ENCODE data around the gene LHFPL3.

Gene LHFPL3

DNA sequence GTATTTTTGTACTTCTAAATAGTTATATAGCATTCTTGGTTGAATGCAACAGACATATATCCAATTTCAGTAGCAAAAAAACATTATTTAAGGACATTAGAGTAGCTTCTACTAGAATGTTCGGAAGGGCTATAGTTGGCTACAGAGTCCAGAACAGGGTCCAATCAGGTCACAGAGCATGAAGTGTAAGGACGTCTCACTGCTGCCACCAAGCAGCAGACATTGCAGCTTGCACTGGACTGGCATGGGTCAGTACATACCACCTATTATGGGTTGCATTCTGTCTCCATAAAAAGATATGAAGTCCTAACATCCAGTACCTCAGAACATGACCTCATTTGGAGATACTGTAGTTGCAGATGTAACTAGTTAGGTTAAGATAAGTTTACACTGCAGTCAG, 87.3 kb downstream of the LHFPL3 start:
- Histone ChIP-seq H3K36me3 (no peaks in the 10 kb centered on the region), H3K4me1 (no peaks in the 10 kb centered on the region), H3K27me3 (no peaks in the 10 kb centered on the region), H3K9me3 (no peaks in the 10 kb centered on the region), H3K4me3 (no peak overlapping the region), H3K27ac (no peak overlapping the region)
- no peak for DNase-seq
- TF ChIP-seq, protein P1, sequence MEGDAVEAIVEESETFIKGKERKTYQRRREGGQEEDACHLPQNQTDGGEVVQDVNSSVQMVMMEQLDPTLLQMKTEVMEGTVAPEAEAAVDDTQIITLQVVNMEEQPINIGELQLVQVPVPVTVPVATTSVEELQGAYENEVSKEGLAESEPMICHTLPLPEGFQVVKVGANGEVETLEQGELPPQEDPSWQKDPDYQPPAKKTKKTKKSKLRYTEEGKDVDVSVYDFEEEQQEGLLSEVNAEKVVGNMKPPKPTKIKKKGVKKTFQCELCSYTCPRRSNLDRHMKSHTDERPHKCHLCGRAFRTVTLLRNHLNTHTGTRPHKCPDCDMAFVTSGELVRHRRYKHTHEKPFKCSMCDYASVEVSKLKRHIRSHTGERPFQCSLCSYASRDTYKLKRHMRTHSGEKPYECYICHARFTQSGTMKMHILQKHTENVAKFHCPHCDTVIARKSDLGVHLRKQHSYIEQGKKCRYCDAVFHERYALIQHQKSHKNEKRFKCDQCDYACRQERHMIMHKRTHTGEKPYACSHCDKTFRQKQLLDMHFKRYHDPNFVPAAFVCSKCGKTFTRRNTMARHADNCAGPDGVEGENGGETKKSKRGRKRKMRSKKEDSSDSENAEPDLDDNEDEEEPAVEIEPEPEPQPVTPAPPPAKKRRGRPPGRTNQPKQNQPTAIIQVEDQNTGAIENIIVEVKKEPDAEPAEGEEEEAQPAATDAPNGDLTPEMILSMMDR (IDR thresholded peaks at IDR 0.05): no peak
- intact Hi-C loops (cut with DNase I; ENCODE audit: low total_unique reads): no loop called here

- TF ChIP-seq, protein P1 (IDR thresholded peaks at IDR 0.05): no peak
- Histone ChIP-seq H3K9me3 (no peaks in the 10 kb centered on the region), H3K27me3 (no peaks in the 10 kb centered on the region), H3K4me3 (no peak overlapping the region), H3K36me3 (no peaks in the 10 kb centered on the region), H3K27ac (no peak overlapping the region), H3K4me1 (no peaks in the 10 kb centered on the region)
- no peak for DNase-seq
- intact Hi-C loops (cut with DNase I; ENCODE audit: low total_unique reads): no loop called here
Observed at GRCh38 chr7:104416866-104417393, 88.5 kb downstream of the LHFPL3 start.

- TF ChIP-seq, protein P1 (IDR thresholded peaks at IDR 0.05): no peak
Observed at GRCh38 chr7:104431930-104432329, 103.5 kb downstream of the LHFPL3 start.

GRCh38 chr7:104434129-104434528, 105.7 kb downstream of the LHFPL3 start:
- Histone ChIP-seq H3K27me3 (no peaks in the 10 kb centered on the region), H3K4me3 (no peak overlapping the region), H3K4me1 (no peaks in the 10 kb centered on the region), H3K36me3 (no peaks in the 10 kb centered on the region), H3K27ac (no peak overlapping the region), H3K9me3 (no peaks in the 10 kb centered on the region)
- intact Hi-C loops (cut with DNase I; ENCODE audit: low total_unique reads): no loop called here
- TF ChIP-seq, protein P1 (IDR thresholded peaks at IDR 0.05): no peak
- DNase-seq: no peak

More at GRCh38 chr7:104431930-104432329, 103.5 kb downstream of the LHFPL3 start:
- no peaks in the 10 kb centered on the region for H3K4me1 ChIP-seq
- no peak for DNase-seq
- H3K4me3 ChIP-seq: no peak overlapping the region
- H3K27me3 ChIP-seq: no peaks in the 10 kb centered on the region
- H3K9me3 ChIP-seq: no peaks in the 10 kb centered on the region
- H3K36me3 ChIP-seq: no peaks in the 10 kb centered on the region
- intact Hi-C loops (cut with DNase I; ENCODE audit: low total_unique reads): no loop called here
- no peak overlapping the region for H3K27ac ChIP-seq

- H3K4me1 ChIP-seq: no peaks in the 10 kb centered on the region
- no peak overlapping the region for H3K27ac ChIP-seq
- no peaks in the 10 kb centered on the region for H3K36me3 ChIP-seq
- no peak for DNase-seq
- H3K9me3 ChIP-seq: no peaks in the 10 kb centered on the region
- no peaks in the 10 kb centered on the region for H3K27me3 ChIP-seq
- intact Hi-C loops (cut with DNase I; ENCODE audit: low total_unique reads): no loop called here
- TF ChIP-seq, protein P1 (IDR thresholded peaks at IDR 0.05): no peak
- no peak overlapping the region for H3K4me3 ChIP-seq
Observed at GRCh38 chr7:104442481-104442880, 114.1 kb downstream of the LHFPL3 start.

DNA sequence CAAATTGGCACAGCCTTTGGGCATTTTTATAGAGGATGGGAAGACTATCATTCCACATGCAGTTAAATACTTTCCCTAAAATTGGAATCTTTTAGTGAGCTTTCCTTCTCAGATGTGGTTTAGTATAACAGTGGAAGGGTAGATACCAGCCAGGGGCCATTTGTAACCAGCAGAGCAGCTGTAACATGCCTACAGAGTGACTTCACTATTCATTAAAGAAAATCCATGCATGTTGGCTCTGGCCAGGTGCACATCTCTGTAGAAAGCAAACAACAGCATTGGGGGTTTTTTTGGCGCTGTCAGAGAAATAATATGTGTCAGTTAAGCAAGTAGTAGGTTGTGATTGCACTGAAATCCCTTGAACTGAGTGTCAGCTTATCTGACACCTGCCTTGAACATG, 115.6 kb downstream of the LHFPL3 start:
- Histone ChIP-seq H3K27me3 (no peaks in the 10 kb centered on the region), H3K4me3 (no peak overlapping the region), H3K9me3 (no peaks in the 10 kb centered on the region), H3K27ac (no peak overlapping the region), H3K4me1 (no peaks in the 10 kb centered on the region), H3K36me3 (no peaks in the 10 kb centered on the region)
- intact Hi-C loops (cut with DNase I; ENCODE audit: low total_unique reads): no loop called here
- TF ChIP-seq, protein P1 (IDR thresholded peaks at IDR 0.05): no peak
- no peak for DNase-seq

All from tibial artery (tissue), 4 donors.